HepG2 (cell line): ENCODE measurements around the gene SNUPN. TPM values are rescaled to one million over a fixed set of nuclear protein-coding genes. Genes with fewer than 3 reads are reported as not detected.

Source experiments
- ARNT2 ChIP-seq: sonication (generic); formaldehyde crosslinking; IDR thresholded peaks from 2 replicates; pipeline ENCODE4 v1.8.0; 2022; ENCODE audit warnings: mild to moderate bottlenecking, low read depth, missing genetic modification reagents, moderate library complexity
- ATF7-NPFF ChIP-seq: sonication (generic); formaldehyde crosslinking; IDR thresholded peaks from 2 replicates; pipeline ENCODE4 v1.8.1; 2023; ENCODE audit warnings: mild to moderate bottlenecking, low read depth, missing genetic modification reagents, moderate library complexity
- BCL6 ChIP-seq: IDR thresholded peaks from 2 replicates; pipeline ENCODE4 v1.6.1; 2016; ENCODE audit warnings: missing genetic modification reagents, missing compliant biosample characterization
- CCAR2 ChIP-seq: fragments of 200-400 bp; formaldehyde crosslinking; optimal IDR thresholded peaks from 2 replicates; pipeline ENCODE3; 2018; ENCODE audit warnings: low read depth, mild to moderate bottlenecking, low read length, moderate library complexity
- CREM ChIP-seq, 2 experiments: sonication (generic) in 1 of 2; formaldehyde crosslinking in 1 of 2; IDR thresholded peaks; 2 replicates each; pipeline versions ENCODE4 v1.4.0 to v1.6.1; 2016 to 2020; ENCODE audit warnings: antibody characterized with exemption in 1 of 2, mild to moderate bottlenecking in 1 of 2, missing genetic modification reagents in 1 of 2
- EP300 ChIP-seq, 3 experiments: sonication (generic) in 1 of 3; formaldehyde crosslinking in 1 of 3; IDR thresholded peaks; 2 replicates each; pipeline versions ENCODE4 v1.5.1 to v1.6.1; 2011 to 2020; ENCODE audit warnings: low read depth in 2 of 3, low read length in 2 of 3, borderline replicate concordance in 1 of 3, improper control_type of control experiment in 1 of 3, mild to moderate bottlenecking in 1 of 3, missing genetic modification reagents in 1 of 3, moderate library complexity in 1 of 3
- ERF ChIP-seq: IDR thresholded peaks from 2 replicates; pipeline ENCODE4 v1.6.1; 2018; ENCODE audit warnings: missing biosample characterization, missing genetic modification reagents
- FOXO4 ChIP-seq: sonication (generic); formaldehyde crosslinking; conservative IDR thresholded peaks from 2 replicates; pipeline ENCODE4 v1.8.1; 2023; ENCODE audit warnings: missing genetic modification reagents
- JUNB ChIP-seq: sonication (generic); formaldehyde crosslinking; IDR thresholded peaks from 2 replicates; pipeline ENCODE4 v1.8.0; 2022; ENCODE audit warnings: missing genetic modification reagents, mild to moderate bottlenecking, borderline replicate concordance
- JUND ChIP-seq: sonication (generic); formaldehyde crosslinking; IDR thresholded peaks from 2 replicates; pipeline ENCODE4 v1.8.0; 2022; ENCODE audit warnings: mild to moderate bottlenecking, missing genetic modification reagents
- MAF1 ChIP-seq: sonication (generic); formaldehyde crosslinking; IDR thresholded peaks from 2 replicates; pipeline ENCODE4 v1.5.0; 2020; ENCODE audit warnings: missing genetic modification reagents, borderline replicate concordance
- MXD4 ChIP-seq: IDR thresholded peaks from 2 replicates; pipeline ENCODE4 v1.6.1; 2016; ENCODE audit warnings: mild to moderate bottlenecking, missing biosample characterization, missing genetic modification reagents
- POLR2AphosphoS5 ChIP-seq: IDR thresholded peaks from 2 replicates; pipeline ENCODE4 v1.6.1; 2012; ENCODE audit warnings: low read depth, low read length
- SNAPC5 ChIP-seq: sonication (generic); formaldehyde crosslinking; IDR thresholded peaks from 2 replicates; pipeline ENCODE4 v1.8.1; 2023; ENCODE audit warnings: mild to moderate bottlenecking, missing genetic modification reagents, borderline replicate concordance
- THAP11 ChIP-seq: IDR thresholded peaks from 2 replicates; pipeline ENCODE4 v1.6.1; 2016; ENCODE audit warnings: missing biosample characterization, missing genetic modification reagents
- ZNF333 ChIP-seq: sonication (generic); formaldehyde crosslinking; IDR thresholded peaks from 2 replicates; pipeline ENCODE4 v1.4.0; 2020; ENCODE audit warnings: mild to moderate bottlenecking, missing genetic modification reagents, borderline replicate concordance
- ZNF567 ChIP-seq: sonication (generic); formaldehyde crosslinking; IDR thresholded peaks from 2 replicates; pipeline ENCODE4 v1.8.1; 2023; ENCODE audit warnings: mild to moderate bottlenecking, missing genetic modification reagents, borderline replicate concordance
- ZNF572 ChIP-seq: sonication (generic); formaldehyde crosslinking; IDR thresholded peaks from 2 replicates; pipeline ENCODE4 v1.5.1; 2020; ENCODE audit warnings: mild to moderate bottlenecking, missing genetic modification reagents
- ZNF589 ChIP-seq: sonication (generic); formaldehyde crosslinking; conservative IDR thresholded peaks from 2 replicates; pipeline ENCODE4 v1.8.0; 2022; ENCODE audit warnings: mild to moderate bottlenecking, moderate library complexity, missing genetic modification reagents
- ZNF598 ChIP-seq: sonication (generic); formaldehyde crosslinking; IDR thresholded peaks from 2 replicates; pipeline ENCODE4 v1.5.1; 2020; ENCODE audit warnings: mild to moderate bottlenecking, missing genetic modification reagents, borderline replicate concordance
- ZNF713 ChIP-seq: sonication (generic); formaldehyde crosslinking; IDR thresholded peaks from 2 replicates; pipeline ENCODE4 v1.4.0; 2020; ENCODE audit warnings: mild to moderate bottlenecking, missing genetic modification reagents
- ZNF746 ChIP-seq: sonication (generic); formaldehyde crosslinking; IDR thresholded peaks from 2 replicates; pipeline ENCODE4 v1.8.0; 2022; ENCODE audit warnings: mild to moderate bottlenecking, missing genetic modification reagents
- polyA plus RNA-seq, 8 experiments: library from polyadenylated mRNA; depleted of rRNA in 3 of 8; stranded (reverse) in 7 of 8; unstranded in 1 of 8; fragments of >200 nt; fragmentation: Illumina TruSeq in 4 of 8; extraction: Trizol in 4 of 8; gene quantifications; 2 replicates each; pipeline versions ENCODE4 v1.2.1 to v1.2.3, GENCODE V29; 2011 to 2016; ENCODE audit warnings: low read depth in 4 of 8, missing spikeins in 1 of 8, mixed read lengths in 1 of 8; ENCODE audit not compliant: insufficient read depth in 1 of 8
- total RNA-seq, 5 experiments: library from RNA; depleted of rRNA; stranded (reverse); fragments of >200 nt; fragmentation: Illumina TruSeq; extraction: Trizol; gene quantifications; 2 replicates each; pipeline ENCODE4 v1.2.3, GENCODE V29; 2016; ENCODE audit warnings: low read depth in 1 of 5
- TF ChIP-seq, protein P1 (sequence below): IDR thresholded peaks from 2 replicates; pipeline ENCODE4 v1.6.1; 2018; ENCODE audit warnings: missing genetic modification reagents
- TF ChIP-seq, protein P2 (sequence below): IDR thresholded peaks from 2 replicates; pipeline ENCODE4 v1.6.1; 2016; ENCODE audit warnings: mild to moderate bottlenecking

Gene SNUPN
- total and polyA plus RNA-seq, 2 of the 13 experiments (the other 11 are each of a cell fraction or from before 2014, with no cell fraction given): 9.0 to 16.4 TPM

GRCh38 chr15:75650908-75651809 is 25.6 kb upstream of the SNUPN start (continued):
- TF ChIP-seq ZNF589 (CRISPR knock-in tag): no peak
- TF ChIP-seq EP300 (IDR thresholded peaks at IDR 0.05; ENCODE audit: low read depth in 2 of 2, low read length in 2 of 2): peak in 1 of 2 experiments; percentile 39; a peak in 1 of 4 replicates
- TF ChIP-seq EP300 (CRISPR knock-in tag; IDR thresholded peaks at IDR 0.05; ENCODE audit: borderline replicate concordance): peak; percentile 58; the same call in 1 of the 2 replicates
- no peak for TF ChIP-seq FOXO4 (CRISPR knock-in tag)
- TF ChIP-seq CCAR2: no peak
- TF ChIP-seq ZNF598 (CRISPR knock-in tag): peak; percentile 60; the same call in 1 of the 2 replicates
- TF ChIP-seq MAF1 (CRISPR knock-in tag): 0 out of 2 replicates have a peak, but pooled peaks have one; percentile 39
- peak; percentile 37; the same call in 1 of the 2 replicates for TF ChIP-seq CREM (IDR thresholded peaks at IDR 0.05)
- no peak for TF ChIP-seq CREM (CRISPR knock-in tag; IDR thresholded peaks at IDR 0.05)
- TF ChIP-seq ZNF333 (CRISPR knock-in tag): 0 out of 2 replicates have a peak, but pooled peaks have one; percentile 42
- TF ChIP-seq JUND (CRISPR knock-in tag): peak; percentile 98
- TF ChIP-seq SNAPC5: no peak
- peak; percentile 50; the same call in 1 of the 2 replicates for TF ChIP-seq ZNF567
- peak; percentile 89 for TF ChIP-seq JUNB (CRISPR knock-in tag)
- peak; percentile 55; the same call in 1 of the 2 replicates for TF ChIP-seq ERF
- TF ChIP-seq POLR2AphosphoS5: no peak
- TF ChIP-seq ZNF713 (CRISPR knock-in tag): peak; percentile 38; the same call in 1 of the 2 replicates
- 0 out of 2 replicates have a peak, but pooled peaks have one; percentile 46 for TF ChIP-seq ZNF572
- TF ChIP-seq BCL6 (CRISPR knock-in tag): peak; percentile 66
- 0 out of 2 replicates have a peak, but pooled peaks have one; percentile 40 for TF ChIP-seq ARNT2 (CRISPR knock-in tag)
- TF ChIP-seq THAP11: peak; percentile 66; the same call in 1 of the 2 replicates
- TF ChIP-seq ZNF746 (CRISPR knock-in tag): 0 out of 2 replicates have a peak, but pooled peaks have one; percentile 58
- TF ChIP-seq, protein P1, sequence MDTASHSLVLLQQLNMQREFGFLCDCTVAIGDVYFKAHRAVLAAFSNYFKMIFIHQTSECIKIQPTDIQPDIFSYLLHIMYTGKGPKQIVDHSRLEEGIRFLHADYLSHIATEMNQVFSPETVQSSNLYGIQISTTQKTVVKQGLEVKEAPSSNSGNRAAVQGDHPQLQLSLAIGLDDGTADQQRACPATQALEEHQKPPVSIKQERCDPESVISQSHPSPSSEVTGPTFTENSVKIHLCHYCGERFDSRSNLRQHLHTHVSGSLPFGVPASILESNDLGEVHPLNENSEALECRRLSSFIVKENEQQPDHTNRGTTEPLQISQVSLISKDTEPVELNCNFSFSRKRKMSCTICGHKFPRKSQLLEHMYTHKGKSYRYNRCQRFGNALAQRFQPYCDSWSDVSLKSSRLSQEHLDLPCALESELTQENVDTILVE: no peak
- TF ChIP-seq MXD4 (CRISPR knock-in tag): peak; percentile 33; the same call in 1 of the 2 replicates
- TF ChIP-seq ATF7-NPFF: 0 out of 2 replicates have a peak, but pooled peaks have one; percentile 45
- TF ChIP-seq, protein P2, sequence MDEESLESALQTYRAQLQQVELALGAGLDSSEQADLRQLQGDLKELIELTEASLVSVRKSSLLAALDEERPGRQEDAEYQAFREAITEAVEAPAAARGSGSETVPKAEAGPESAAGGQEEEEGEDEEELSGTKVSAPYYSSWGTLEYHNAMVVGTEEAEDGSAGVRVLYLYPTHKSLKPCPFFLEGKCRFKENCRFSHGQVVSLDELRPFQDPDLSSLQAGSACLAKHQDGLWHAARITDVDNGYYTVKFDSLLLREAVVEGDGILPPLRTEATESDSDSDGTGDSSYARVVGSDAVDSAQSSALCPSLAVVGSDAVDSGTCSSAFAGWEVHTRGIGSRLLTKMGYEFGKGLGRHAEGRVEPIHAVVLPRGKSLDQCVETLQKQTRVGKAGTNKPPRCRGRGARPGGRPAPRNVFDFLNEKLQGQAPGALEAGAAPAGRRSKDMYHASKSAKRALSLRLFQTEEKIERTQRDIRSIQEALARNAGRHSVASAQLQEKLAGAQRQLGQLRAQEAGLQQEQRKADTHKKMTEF: peak; percentile 59
